Activated CD4-positive, alpha-beta T cell treated with anti-CD3 and anti-CD28 coated beads, Interleukin-2, amount 50 U/mL, for 4 hours (primary cell): ENCODE results near the gene SLAMF8.

Experiments
- DNase-seq, 2 experiments: peaks; one replicate each; pipeline ENCODE4 v3.0.0-alpha.2; 2020

The SLAMF8 gene

GRCh38 chr1:159849626-159850366 lies 23.1 kb downstream of the SLAMF8 start:
- no peak for DNase-seq

GRCh38 chr1:159851407-159851806 lies 24.7 kb downstream of the SLAMF8 start:
- no peak for DNase-seq

- no peak for DNase-seq
These were observed 26.9 kb downstream of the SLAMF8 start for GRCh38 chr1:159853417-159854115.

- no peak for DNase-seq
These were observed 27.5 kb downstream of the SLAMF8 start for GRCh38 chr1:159854116-159854692.

- peak; percentile 52 to 54 for DNase-seq
These were observed 28.1 kb downstream of the SLAMF8 start for GRCh38 chr1:159854693-159855192.

GRCh38 chr1:159855709-159856108 lies 29.0 kb downstream of the SLAMF8 start:
- DNase-seq, result no peak

GRCh38 chr1:159856576-159856975 lies 29.9 kb downstream of the SLAMF8 start:
- no peak for DNase-seq

GRCh38 chr1:159857889-159858288 lies 31.2 kb downstream of the SLAMF8 start:
- no peak for DNase-seq

- no peak for DNase-seq
These were observed 33.2 kb downstream of the SLAMF8 start for GRCh38 chr1:159859767-159860322.

GRCh38 chr1:159860456-159860855 lies 33.8 kb downstream of the SLAMF8 start:
- DNase-seq, result no peak

- no peak for DNase-seq
These were observed 34.5 kb downstream of the SLAMF8 start for GRCh38 chr1:159861218-159861617.

- no peak for DNase-seq
These were observed 35.4 kb downstream of the SLAMF8 start for GRCh38 chr1:159862031-159862430.

- DNase-seq, result no peak
These were observed 35.9 kb downstream of the SLAMF8 start, which contains the start of gene VSIG8 for GRCh38 chr1:159862557-159862956. Gene VSIG8, minus strand, starts transcription at chr1:159862657. Its CDS starts 136 bp downstream, at chr1:159862521.

- DNase-seq, result no peak
These were observed 37.6 kb downstream of the SLAMF8 start for GRCh38 chr1:159864262-159864661.

- DNase-seq, result no peak
These were observed 39.4 kb downstream of the SLAMF8 start for GRCh38 chr1:159866066-159866465.

- no peak for DNase-seq
These were observed 40.4 kb downstream of the SLAMF8 start for GRCh38 chr1:159866905-159867663.

- DNase-seq, result no peak
These were observed 41.0 kb downstream of the SLAMF8 start for GRCh38 chr1:159867664-159868026.

GRCh38 chr1:159868766-159869165 lies 42.1 kb downstream of the SLAMF8 start:
- no peak for DNase-seq

- DNase-seq, result no peak
These were observed 42.5 kb downstream of the SLAMF8 start for GRCh38 chr1:159869173-159869572.

- no peak for DNase-seq
These were observed 42.9 kb downstream of the SLAMF8 start for GRCh38 chr1:159869607-159870006.

- DNase-seq, result no peak
These were observed 44.0 kb downstream of the SLAMF8 start for GRCh38 chr1:159870704-159871103.

- DNase-seq, result no peak
These were observed 46.2 kb downstream of the SLAMF8 start for GRCh38 chr1:159872891-159873290.
